Duodenal mucosa (tissue), 2 donors: ENCODE measurements around the gene BRMS1L.
"Not testable (repeated sequence)": the region's sequence is repeated elsewhere in the genome, so short reads cannot be mapped to it uniquely, and the experiment has no call there.

Source experiments
- H3K27ac ChIP-seq: one replicate; pipeline ENCODE4 v1.7.0; 2013; ENCODE audit warnings: low read depth, low read length
- H3K27me3 ChIP-seq, 2 donors: one replicate each; pipeline ENCODE4 v1.7.0; 2013; ENCODE audit warnings: low read length in 2 of 2, control low read depth in 1 of 2; ENCODE audit not compliant: insufficient read depth in 2 of 2, control insufficient read depth in 1 of 2
- H3K36me3 ChIP-seq, 2 donors: one replicate each; pipeline ENCODE4 v1.7.0; 2013; ENCODE audit warnings: low read length in 2 of 2, control low read depth in 1 of 2; ENCODE audit not compliant: insufficient read depth in 2 of 2, control insufficient read depth in 1 of 2
- H3K4me1 ChIP-seq, 2 donors: one replicate each; pipeline ENCODE4 v1.7.0; 2013; ENCODE audit warnings: low read length in 2 of 2, control low read depth in 1 of 2; ENCODE audit not compliant: insufficient read depth in 2 of 2, control insufficient read depth in 1 of 2
- H3K4me3 ChIP-seq, 2 donors: one replicate each; pipeline ENCODE4 v1.7.0; 2013; ENCODE audit warnings: low read length in 2 of 2, low read depth in 1 of 2
- H3K9ac ChIP-seq, 2 donors: one replicate each; pipeline ENCODE4 v1.7.0; 2013; ENCODE audit warnings: low read length in 2 of 2, low read depth in 1 of 2
- H3K9me3 ChIP-seq, 2 donors: one replicate each; pipeline ENCODE4 v1.7.0; 2013; ENCODE audit warnings: low read length in 2 of 2, control low read depth in 1 of 2; ENCODE audit not compliant: control insufficient read depth in 1 of 2

The BRMS1L gene

DNA sequence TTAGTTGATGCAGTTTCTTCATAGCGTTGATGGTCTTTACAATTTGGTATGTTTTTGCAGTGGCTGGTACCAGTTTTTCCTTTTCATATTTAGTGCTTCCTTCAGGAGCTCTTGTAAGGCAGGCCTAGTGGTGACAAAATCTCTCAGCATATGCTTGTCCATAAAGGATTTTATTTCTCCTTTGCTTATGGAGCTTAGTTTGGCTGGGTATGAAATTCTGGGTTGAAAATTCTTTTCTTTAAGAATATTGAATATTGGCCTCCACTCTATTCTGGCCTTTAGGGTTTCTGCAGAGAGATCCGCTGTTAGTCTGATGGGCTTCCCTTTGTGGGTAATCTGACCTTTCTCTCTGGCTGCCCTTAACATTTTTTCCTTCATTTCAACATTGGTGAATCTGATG lies 16.1 kb downstream of the BRMS1L start:
- H3K27me3 ChIP-seq, H3K27ac ChIP-seq, H3K4me1 ChIP-seq, H3K9ac ChIP-seq, H3K4me3 ChIP-seq, H3K9me3 ChIP-seq: not testable (repeated sequence)
- H3K36me3 ChIP-seq, result peaks cover 0 to 16% of the 10 kb centered on the region in 2 donors

GRCh38 chr14:35844494-35844893 lies 18.4 kb downstream of the BRMS1L start:
- peaks cover 0 to 19% of the 10 kb centered on the region in 2 donors for H3K36me3 ChIP-seq
- H3K4me3 ChIP-seq, result no peak overlapping the region
- no peak overlapping the region for H3K9ac ChIP-seq
- H3K4me1 ChIP-seq, result no peaks in the 10 kb centered on the region
- H3K27ac ChIP-seq, result no peak overlapping the region
- H3K27me3 ChIP-seq, result no peaks in the 10 kb centered on the region
- H3K9me3 ChIP-seq, result peaks cover 0 to 4% of the 10 kb centered on the region in 2 donors

DNA sequence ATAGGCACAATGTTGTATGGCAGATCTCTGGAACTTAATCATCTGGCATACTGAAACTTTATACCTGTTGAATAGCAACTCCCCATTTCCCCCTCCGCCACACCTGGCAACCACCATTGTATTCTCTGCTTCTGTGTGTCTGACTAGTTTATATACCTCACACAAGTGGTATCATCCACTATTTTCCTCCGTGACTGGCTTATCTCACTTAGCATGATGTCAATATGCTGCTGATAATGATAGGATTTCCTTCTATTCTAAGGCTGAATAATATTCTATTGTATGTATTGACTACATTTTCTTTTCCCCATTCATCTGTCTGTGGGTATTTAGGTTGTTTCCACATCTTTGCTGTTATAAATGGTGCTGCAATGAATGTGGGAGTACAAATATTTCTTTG lies 21.5 kb downstream of the BRMS1L start:
- no peak overlapping the region for H3K4me3 ChIP-seq
- H3K36me3 ChIP-seq, result peaks cover 0 to 14% of the 10 kb centered on the region in 2 donors
- H3K27ac ChIP-seq, result no peak overlapping the region
- no peaks in the 10 kb centered on the region for H3K27me3 ChIP-seq
- no peak overlapping the region for H3K9ac ChIP-seq
- peaks cover 4 to 9% of the 10 kb centered on the region in 2 donors for H3K9me3 ChIP-seq
- no peaks in the 10 kb centered on the region for H3K4me1 ChIP-seq

DNA sequence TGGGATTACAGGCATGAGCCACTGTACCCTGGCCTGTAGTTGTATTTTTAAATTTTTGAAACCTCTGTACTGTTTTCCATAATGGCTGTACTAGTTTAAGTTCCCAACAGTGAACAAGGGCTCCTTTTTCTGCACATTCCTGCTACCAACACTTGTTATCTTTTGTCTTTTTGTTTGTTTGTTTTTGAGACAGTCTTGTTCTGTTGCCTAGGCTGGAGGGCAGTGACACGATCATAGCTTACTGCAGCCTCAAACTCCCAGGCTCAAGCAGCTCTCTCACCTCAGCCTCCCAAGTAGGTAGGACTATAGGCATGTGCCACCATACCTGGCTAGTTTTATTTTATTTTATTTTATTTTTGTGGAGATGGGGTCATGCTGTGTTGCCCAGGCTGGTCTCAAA lies 23.0 kb downstream of the BRMS1L start:
- Histone ChIP-seq H3K9ac (no peak overlapping the region), H3K36me3 (peaks cover 0 to 8% of the 10 kb centered on the region in 2 donors), H3K27ac (no peak overlapping the region), H3K9me3 (peaks cover 0 to 9% of the 10 kb centered on the region in 2 donors), H3K4me3 (no peak overlapping the region), H3K4me1 (no peaks in the 10 kb centered on the region), H3K27me3 (no peaks in the 10 kb centered on the region)

DNA sequence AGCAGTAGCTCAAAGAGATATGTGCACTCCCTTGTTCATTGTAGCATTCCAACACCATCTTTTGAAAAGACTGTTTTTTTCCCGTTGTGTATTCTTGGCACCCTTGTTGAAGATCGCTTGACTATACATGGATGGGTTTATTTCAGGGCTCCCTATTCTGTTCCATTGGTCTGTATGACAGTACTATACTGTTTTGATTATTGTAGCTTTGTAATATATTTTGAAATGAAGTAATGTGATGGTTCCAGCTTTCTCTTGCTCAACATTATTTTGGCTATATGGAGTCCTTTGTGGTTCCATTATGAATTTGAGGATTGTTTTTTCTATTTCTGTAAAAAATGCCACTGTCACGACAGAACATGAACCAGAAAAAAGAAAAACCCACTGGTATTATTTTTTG lies 25.7 kb downstream of the BRMS1L start:
- Histone ChIP-seq H3K27ac (no peak overlapping the region), H3K9ac (no peak overlapping the region), H3K4me1 (peaks cover 0 to 5% of the 10 kb centered on the region in 2 donors), H3K27me3 (no peaks in the 10 kb centered on the region), H3K4me3 (no peak overlapping the region), H3K36me3 (peaks cover 0 to 4% of the 10 kb centered on the region in 2 donors), H3K9me3 (peaks cover 0 to 9% of the 10 kb centered on the region in 2 donors)

DNA sequence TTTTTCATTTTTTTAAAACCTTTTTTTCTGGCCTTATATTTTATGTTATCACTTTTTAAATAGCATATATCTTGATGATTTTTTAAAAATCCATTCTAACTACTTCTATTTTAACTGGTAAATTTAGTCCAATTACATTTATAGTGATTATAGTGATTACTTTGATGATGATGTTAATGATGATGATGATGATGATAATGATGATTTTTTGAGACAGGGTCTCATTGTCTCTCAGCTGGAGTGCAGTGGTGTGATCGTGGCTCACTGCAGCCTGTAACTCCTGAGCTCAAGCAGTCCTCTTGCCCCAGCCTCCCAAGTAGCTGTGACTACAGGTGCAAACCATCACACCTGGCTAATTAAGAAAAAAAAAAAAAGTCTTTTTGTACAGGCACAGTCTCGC lies 27.1 kb downstream of the BRMS1L start:
- peaks cover 0 to 4% of the 10 kb centered on the region in 2 donors for H3K36me3 ChIP-seq
- no peaks in the 10 kb centered on the region for H3K27me3 ChIP-seq
- H3K4me1 ChIP-seq, result peaks cover 0 to 5% of the 10 kb centered on the region in 2 donors
- H3K9me3 ChIP-seq, result peaks cover 0 to 9% of the 10 kb centered on the region in 2 donors
- H3K9ac ChIP-seq, result no peak overlapping the region
- H3K27ac ChIP-seq, result no peak overlapping the region
- no peak overlapping the region for H3K4me3 ChIP-seq

GRCh38 chr14:35854696-35855270 lies 28.6 kb downstream of the BRMS1L start:
- no peaks in the 10 kb centered on the region for H3K27me3 ChIP-seq
- H3K4me1 ChIP-seq, result peaks cover 0 to 5% of the 10 kb centered on the region in 2 donors
- no peak overlapping the region for H3K4me3 ChIP-seq
- H3K36me3 ChIP-seq, result peaks cover 0 to 4% of the 10 kb centered on the region in 2 donors
- H3K9ac ChIP-seq, result no peak overlapping the region
- no peak overlapping the region for H3K27ac ChIP-seq
- peaks cover 0 to 9% of the 10 kb centered on the region in 2 donors for H3K9me3 ChIP-seq

- Histone ChIP-seq H3K27me3 (no peaks in the 10 kb centered on the region), H3K36me3 (peaks cover 0 to 4% of the 10 kb centered on the region in 2 donors), H3K9ac (no peak overlapping the region), H3K9me3 (peaks cover 0 to 9% of the 10 kb centered on the region in 2 donors), H3K4me3 (no peak overlapping the region), H3K27ac (no peak overlapping the region), H3K4me1 (peaks cover 0 to 5% of the 10 kb centered on the region in 2 donors)
Observed at GRCh38 chr14:35855876-35856481, 29.8 kb downstream of the BRMS1L start.

- H3K4me1 ChIP-seq, result peaks cover 0 to 5% of the 10 kb centered on the region in 2 donors
- no peaks in the 10 kb centered on the region for H3K27me3 ChIP-seq
- peaks cover 2 to 15% of the 10 kb centered on the region in 2 donors for H3K36me3 ChIP-seq
- H3K9ac ChIP-seq, result no peak overlapping the region
- no peaks in the 10 kb centered on the region for H3K9me3 ChIP-seq
- H3K4me3 ChIP-seq, result no peak overlapping the region
- H3K27ac ChIP-seq, result no peak overlapping the region
Observed at GRCh38 chr14:35858521-35859209, 32.5 kb downstream of the BRMS1L start.

DNA sequence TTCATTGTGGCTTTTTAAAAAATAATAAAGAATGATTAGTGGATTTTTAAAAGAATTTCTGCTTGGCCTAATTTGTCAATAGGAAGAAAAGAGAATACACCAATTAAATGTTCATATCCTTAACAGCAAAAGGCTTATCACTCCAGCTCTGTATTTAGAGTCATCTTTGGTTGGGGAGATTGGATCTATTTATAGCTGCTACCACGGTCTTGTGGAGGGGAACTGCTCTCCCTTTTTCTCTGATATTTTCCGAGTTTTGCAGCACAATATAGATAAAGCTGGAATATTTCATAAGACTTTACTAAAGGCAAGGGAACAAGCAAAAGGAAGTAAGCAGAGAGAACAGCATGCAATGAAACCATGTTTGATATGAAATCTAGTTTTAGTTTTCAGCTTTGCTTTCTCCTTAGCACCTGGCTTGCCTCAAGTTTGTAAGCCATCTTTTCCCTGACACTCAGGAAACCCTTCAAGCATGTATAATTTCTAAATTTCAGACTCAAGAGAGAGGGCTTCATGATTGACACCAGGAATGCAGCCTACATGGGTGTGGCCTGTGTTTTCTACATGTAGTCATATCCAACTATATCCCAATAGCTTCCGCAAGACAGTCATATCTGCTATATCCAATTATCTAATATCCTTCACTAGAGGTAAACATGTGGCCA lies 35.2 kb downstream of the BRMS1L start:
- Histone ChIP-seq H3K36me3 (peaks cover 2 to 26% of the 10 kb centered on the region in 2 donors), H3K9ac (no peak overlapping the region), H3K4me1 (no peaks in the 10 kb centered on the region), H3K4me3 (no peak overlapping the region), H3K27ac (no peak overlapping the region), H3K9me3 (no peaks in the 10 kb centered on the region), H3K27me3 (no peaks in the 10 kb centered on the region)
